H4 (cell line): ENCODE measurements around the gene SYCP2. TPM values are rescaled to one million over a fixed set of nuclear protein-coding genes. Genes with fewer than 3 reads are reported as not detected.
A peak's percentile ranks its signal among the peaks of the same experiment; 100 is the strongest.
"Not testable (repeated sequence)": the region's sequence is repeated elsewhere in the genome, so short reads cannot be mapped to it uniquely, and the experiment has no call there.

Source experiments
- DNase-seq: peaks from one replicate; pipeline ENCODE4 v3.0.0-alpha.2; 2015; ENCODE audit warnings: low spot score
- total RNA-seq: library from RNA; depleted of rRNA; stranded (reverse); fragments of >200 nt; shearing (Covaris generic); gene quantifications from 2 replicates; pipeline ENCODE4 v1.2.3, GENCODE V29; 2014; rRNA removed

Gene SYCP2
- total RNA-seq, result 0.23 and 2.1 TPM in 2 replicates

DNA sequence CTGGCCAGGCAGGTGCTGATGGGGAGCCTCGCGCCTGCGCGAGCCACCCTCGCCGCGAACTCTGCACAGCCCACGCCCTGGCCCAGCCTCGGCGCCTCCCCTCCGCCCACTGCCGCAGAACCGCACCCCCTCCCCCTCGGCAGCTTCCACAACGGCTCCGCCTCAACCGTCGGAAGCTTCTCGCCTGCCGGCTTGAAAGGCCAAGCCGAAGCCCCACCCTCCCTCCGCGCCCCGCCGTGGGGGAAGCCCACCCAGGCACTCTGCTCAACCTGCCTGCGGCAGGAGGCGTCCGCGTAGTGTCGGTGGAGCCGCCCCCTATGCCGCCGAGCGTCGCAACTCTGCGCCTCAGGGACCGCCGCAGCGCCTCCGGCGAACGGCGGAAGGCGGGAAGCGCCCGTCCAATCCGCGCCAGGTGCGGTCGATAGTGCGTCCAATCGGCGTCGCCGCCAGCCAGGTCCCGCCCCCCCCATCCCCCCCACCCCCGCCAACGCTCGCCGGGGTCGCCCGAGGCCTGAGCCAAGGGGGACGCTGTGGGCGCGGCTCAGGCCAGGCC is at the start of gene SYCP2:
TSS of gene SYCP2 (minus strand) at position 342 of the 553 bp plus-strand sequence. CDS start 11,224 bp downstream, outside the sequence.
- DNase-seq, result no peak

DNA sequence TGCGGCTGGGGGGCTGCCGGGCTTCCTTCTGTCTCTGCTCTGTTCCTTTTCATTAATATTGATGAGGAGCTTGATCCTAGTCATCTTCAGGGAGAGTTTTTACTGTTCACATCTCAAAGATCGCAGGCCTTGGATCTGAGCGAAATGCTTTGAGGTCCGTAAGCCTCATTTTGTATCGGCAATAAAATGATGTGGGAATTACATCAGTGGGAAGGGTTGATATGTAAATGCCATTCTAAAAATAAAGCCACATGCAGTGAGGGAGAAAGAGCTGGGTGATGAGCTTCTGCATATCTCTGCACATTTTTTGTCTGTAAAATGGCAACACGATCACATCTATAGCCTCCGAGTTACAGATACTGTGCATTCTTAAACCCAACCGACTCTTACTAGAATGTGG is 49.6 kb upstream of the SYCP2 start:
- DNase-seq, result no peak

DNA sequence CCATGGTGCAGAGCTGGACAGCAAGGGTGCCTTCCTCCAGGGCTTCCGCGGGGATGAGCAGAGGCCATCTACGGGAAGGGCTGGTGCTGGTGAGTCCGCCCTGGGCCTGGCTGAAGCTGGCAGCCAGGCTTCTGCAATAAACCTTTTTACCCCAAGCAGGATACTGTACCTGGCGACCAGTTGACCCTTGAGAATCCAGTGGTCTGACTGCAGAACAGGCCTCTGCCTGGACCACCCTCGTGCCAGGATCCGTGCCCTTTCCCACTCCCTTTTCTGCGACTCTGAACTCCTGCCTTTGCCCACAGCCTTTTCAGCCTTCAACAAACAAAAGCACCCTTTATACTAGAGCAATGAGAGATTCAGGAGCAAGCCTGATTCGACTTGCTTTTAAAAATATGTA is 43.6 kb upstream of the SYCP2 start:
- no peak for DNase-seq

DNA sequence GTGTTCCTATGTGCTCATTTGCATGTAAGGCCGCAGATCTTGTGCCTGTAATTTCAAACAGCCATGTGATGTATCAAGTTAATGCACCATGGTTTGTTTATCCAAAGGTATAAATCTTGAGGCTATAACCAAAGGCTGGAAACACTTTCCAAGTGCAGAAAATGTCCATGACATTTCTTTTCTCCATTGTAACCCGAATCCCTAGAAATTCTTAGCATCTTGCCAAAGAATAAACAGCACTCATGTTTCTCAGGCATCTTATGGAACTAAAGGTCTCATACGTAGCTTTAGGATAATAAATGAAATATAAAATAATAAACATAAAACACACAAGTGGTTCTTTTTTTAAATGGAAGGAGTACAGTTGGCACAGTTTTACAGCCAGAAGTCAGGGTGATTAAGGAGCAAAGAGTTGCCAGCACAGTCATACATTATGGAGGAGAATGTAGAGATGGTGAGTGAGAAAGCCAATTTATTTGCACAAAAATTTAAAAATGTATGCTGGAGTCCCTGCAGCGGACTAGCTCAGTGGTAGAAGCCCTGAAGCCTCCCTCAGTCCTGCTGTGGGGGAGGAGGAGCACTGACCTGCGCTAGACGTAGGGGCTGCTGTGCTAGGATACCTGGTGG is 42.8 kb upstream of the SYCP2 start:
- no peak for DNase-seq

GRCh38 chr20:59972037-59972801 is 38.8 kb upstream of the SYCP2 start:
- no peak for DNase-seq

DNA sequence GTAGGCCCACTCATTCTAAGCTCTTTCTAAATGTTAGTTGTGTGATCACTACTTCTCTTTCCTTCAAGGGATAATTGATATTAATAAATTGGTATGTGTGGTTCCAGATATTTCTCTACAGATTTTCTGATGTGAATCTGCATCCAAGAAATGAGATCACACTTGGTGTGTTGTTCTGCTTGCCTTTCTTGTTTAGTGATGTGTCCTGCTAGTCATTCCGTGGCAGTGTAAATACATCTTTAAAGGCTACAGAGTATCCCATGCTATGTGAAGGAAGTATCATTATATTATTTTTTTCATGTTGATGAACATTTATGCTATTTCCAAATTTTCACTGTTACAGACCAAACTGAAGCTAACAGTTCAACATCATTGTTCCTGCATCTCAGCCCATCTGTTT is 38.0 kb upstream of the SYCP2 start:
- DNase-seq, result no peak

DNA sequence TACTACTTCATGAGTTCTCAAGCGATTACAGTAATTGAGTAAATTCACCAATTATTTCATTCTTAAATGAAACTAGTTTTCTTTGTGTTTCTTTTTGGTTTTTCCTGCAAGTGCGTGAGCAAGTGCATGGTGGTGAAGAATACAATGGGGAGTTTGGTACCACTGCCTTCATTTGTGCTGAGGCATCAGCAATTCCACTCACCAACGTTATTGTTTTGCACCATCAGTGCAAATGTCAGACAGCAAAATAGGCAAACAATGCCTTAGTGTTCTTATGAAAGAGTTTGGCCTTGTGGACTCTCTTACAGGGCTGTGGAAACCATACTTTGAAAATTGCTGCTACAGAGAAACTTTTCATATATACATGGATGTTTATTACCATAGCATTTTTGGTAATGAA is 33.0 kb upstream of the SYCP2 start:
- no peak for DNase-seq

DNA sequence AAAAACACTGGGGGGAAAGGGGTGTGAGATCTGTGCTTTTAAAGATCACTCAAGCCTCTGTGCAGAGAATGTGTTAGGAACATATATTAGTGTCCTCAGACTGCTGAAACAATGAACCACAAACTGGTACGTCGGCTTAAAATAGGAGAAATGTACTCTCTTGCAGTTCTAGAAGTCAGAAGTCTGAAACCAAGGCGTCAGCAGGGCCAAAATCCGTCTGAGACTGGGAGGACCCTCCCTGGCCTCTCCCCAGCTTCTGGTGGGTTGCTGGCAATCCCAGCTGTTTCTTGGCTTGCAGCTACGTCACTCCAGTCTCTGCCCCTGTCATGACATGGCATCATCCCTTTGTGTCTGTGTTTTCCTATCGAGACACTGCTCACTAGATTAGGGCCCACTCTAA is 28.7 kb upstream of the SYCP2 start:
- DNase-seq, result no peak

DNA sequence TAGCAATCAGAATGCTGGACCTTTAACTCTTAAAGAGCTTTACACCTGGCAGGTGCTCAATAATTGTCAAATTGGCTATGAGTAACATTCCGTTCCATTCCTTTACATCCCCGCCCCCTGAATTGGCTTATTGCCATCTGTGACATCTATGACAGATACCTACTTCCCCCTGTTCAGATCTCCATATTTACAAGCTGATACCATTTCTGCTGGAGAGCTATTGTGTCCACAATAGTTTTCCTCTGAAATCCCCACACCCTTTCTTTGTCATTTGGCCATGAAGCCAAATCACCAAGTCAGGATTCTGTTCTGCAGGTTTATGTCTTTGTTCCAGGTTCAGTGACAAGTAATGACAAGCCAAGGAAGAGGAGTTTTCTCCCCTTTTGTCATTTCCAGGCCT is 28.0 kb upstream of the SYCP2 start:
- no peak for DNase-seq

- DNase-seq, result no peak
Observed at GRCh38 chr20:59958626-59959025, 25.2 kb upstream of the SYCP2 start.

GRCh38 chr20:59958123-59958522 is 24.7 kb upstream of the SYCP2 start, which contains the start of gene CDH26:
CDH26 (plus strand) TSS chr20:59958423; CDS start chr20:59958727, 304 bp downstream.
- no peak for DNase-seq

GRCh38 chr20:59957568-59957967 is 24.1 kb upstream of the SYCP2 start:
- not testable (repeated sequence) for DNase-seq

GRCh38 chr20:59955131-59955796 is 21.8 kb upstream of the SYCP2 start:
- DNase-seq, result peak; percentile 28

GRCh38 chr20:59954718-59955117 is 21.3 kb upstream of the SYCP2 start:
- DNase-seq, result no peak

DNA sequence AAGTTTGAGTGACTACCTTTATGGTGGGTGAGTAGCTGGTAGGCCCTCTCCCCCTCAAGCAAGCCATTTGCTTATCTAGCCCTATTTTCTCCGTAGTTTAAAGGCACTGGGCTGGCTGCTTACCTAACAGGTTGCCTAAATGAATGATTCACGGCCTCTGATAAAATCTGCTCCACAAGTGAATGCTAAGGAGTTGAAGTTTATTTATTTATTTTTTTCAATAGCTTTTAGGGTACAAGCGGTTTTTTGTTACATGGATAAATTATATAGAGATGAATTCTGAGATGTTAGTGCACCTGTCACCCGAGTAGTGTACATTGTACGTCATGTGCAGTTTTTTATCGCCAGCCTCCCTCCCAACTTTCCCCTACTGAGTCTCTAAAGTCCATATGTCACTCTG is 16.5 kb upstream of the SYCP2 start:
- no peak for DNase-seq

GRCh38 chr20:59948828-59949720 is 15.6 kb upstream of the SYCP2 start:
- DNase-seq, result peak; percentile 42

GRCh38 chr20:59948212-59948611 is 14.8 kb upstream of the SYCP2 start:
- no peak for DNase-seq

DNA sequence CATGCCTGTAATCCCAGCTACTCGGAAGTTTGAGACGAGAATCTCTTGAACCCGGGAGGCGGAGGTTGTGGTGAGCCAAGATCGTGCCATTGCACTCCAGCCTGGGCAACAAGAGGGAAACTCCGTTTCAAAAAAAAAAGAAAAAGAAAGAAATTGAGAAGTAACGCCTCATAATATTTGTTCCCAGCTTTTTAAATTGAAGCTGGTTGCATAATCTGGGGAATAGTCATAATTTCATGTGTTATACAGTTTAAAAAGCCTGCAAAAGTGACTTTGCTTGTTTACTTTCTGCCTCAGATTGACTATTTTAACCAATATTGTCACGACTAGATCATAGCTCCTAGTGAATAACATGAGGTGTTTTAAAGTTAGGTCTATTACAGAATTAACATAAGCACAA is 13.9 kb upstream of the SYCP2 start:
- no peak for DNase-seq

DNA sequence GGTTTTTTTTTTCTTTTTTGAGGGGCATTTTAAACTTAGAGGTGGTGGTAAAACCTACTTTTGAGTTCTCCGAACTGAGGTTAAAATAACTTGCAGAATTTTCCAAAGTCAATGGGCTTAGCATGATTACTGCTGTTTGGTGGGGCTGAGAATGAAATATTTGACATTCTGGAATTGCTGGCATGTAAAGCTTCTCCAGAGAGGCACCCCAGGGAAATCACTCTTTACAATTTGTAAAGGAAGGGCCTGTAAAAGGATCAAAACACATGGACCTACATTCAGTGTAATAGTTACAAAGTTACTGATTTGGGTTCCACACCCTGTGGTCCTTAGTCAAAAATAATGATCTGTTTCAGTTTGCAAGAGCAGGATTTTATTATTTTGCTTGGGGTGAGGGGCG is 12.3 kb upstream of the SYCP2 start:
- DNase-seq, result no peak

DNA sequence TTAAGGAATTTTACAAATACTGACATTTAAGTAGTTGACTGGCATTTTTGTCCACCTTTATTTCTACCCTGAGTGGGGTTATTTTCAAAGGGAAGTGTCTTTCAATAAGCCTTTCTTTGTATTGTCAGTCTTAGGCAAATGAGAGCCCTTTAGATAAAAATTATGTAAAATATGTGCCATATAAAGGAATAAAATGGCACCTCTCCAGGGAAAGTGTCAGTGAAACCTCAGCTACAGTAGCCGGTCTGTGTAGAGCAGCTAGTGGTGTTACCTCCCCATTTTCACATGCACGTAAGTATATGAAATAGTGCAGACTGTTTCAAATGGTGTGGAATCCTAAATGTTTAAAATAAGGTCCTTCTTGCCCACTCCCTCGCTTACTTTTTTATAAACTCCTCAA is 11.7 kb upstream of the SYCP2 start:
- DNase-seq, result no peak

DNA sequence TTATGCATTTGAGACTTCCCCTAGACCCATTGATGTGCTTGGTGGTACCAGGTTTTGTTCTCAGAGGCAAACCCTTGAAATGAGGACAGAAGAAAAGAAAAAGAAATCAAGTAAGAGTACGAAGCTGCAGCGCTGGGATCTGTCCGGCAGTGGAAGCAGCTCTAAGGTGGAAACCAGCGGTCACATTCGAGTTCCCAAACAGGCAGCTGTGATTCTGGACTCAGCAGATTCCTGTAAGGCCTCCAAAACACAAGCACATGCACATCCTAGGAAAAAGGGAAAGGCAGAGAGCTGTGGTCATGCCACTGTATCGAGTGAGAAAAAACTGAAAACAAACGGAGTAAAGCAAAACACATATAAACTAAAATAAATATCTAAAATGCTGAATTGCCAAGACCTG is 11.3 kb upstream of the SYCP2 start:
- no peak for DNase-seq

- no peak for DNase-seq
Observed at GRCh38 chr20:59942245-59942644, 8.8 kb upstream of the SYCP2 start.
